CD4-positive, alpha-beta T cell (primary cell): Measurements from ENCODE around the gene TLNRD1. TPM values are rescaled to one million over a fixed set of nuclear protein-coding genes. Genes with fewer than 3 reads are reported as not detected.

Experiments used
- ATAC-seq: fragments of 200-7000 bp; cut with Tn5 transposase; one replicate; pipeline ENCODE4 v1.10.0; 2022; ENCODE audit warnings: mild to moderate bottlenecking; ENCODE audit not compliant: poor library complexity
- CTCF ChIA-PET: fragments of 350-600 bp; sonication (Branson Sonifier 250); formaldehyde crosslinking; loops from one replicate; lab custom pipeline; 2021; ENCODE audit warnings: antibody characterized with exemption, inconsistent platforms; lab: Charles Lee
- POLR2A ChIA-PET: fragments of 350-600 bp; sonication (Branson Sonifier 250); formaldehyde crosslinking; loops from one replicate; lab custom pipeline; 2021; ENCODE audit warnings: antibody characterized with exemption, inconsistent platforms; lab: Charles Lee
- DNase-seq, 14 experiments: peaks; one replicate each; pipeline ENCODE4 v3.0.0-alpha.2; 2013 to 2020; ENCODE audit warnings: mixed read lengths in 2 of 14
- H3K27ac ChIP-seq, 2 donors: one replicate each; pipeline versions ENCODE4 v1.5.1 to v1.7.0; 2013; ENCODE audit warnings: low read length in 2 of 2, low read depth in 1 of 2, mild to moderate bottlenecking in 1 of 2
- H3K27me3 ChIP-seq, 2 experiments: 1 replicate in 1 of 2; 2 replicates in 1 of 2; pipeline versions ENCODE4 v1.6.1 to v1.7.0; 2013; ENCODE audit warnings: low read length in 2 of 2, control low read depth in 1 of 2, mild to moderate bottlenecking in 1 of 2, moderate library complexity in 1 of 2; ENCODE audit not compliant: insufficient read depth in 2 of 2, control insufficient read depth in 1 of 2
- H3K36me3 ChIP-seq: one replicate; pipeline ENCODE4 v1.6.1; 2013; ENCODE audit warnings: low read length, control low read depth; ENCODE audit not compliant: insufficient read depth
- H3K4me1 ChIP-seq: one replicate; pipeline ENCODE4 v1.6.1; 2013; ENCODE audit warnings: low read length, control low read depth; ENCODE audit not compliant: insufficient read depth
- H3K4me3 ChIP-seq: one replicate; pipeline ENCODE4 v1.5.1; 2013; ENCODE audit warnings: mild to moderate bottlenecking, low read length, moderate library complexity
- H3K9me3 ChIP-seq, 2 experiments: 1 replicate in 1 of 2; 2 replicates in 1 of 2; pipeline versions ENCODE4 v1.6.1 to v1.7.0; 2013; ENCODE audit warnings: low read length in 2 of 2, mild to moderate bottlenecking in 2 of 2, control low read depth in 1 of 2, moderate library complexity in 1 of 2; ENCODE audit not compliant: control insufficient read depth in 1 of 2, insufficient read depth in 1 of 2
- H3K27ac Mint-ChIP-seq: one replicate; pipeline ENCODE4 v1.8.0; 2020; ENCODE audit warnings: mixed read lengths
- H3K27me3 Mint-ChIP-seq: one replicate; pipeline ENCODE4 v1.8.0; 2021; ENCODE audit warnings: mixed read lengths
- H3K36me3 Mint-ChIP-seq: one replicate; pipeline ENCODE4 v1.8.0; 2021; ENCODE audit warnings: low read depth, mixed read lengths
- H3K4me1 Mint-ChIP-seq: one replicate; pipeline ENCODE4 v1.8.0; 2021; ENCODE audit warnings: low read depth, mixed read lengths
- H3K4me3 Mint-ChIP-seq: one replicate; pipeline ENCODE4 v1.8.0; 2020; ENCODE audit warnings: mild to moderate bottlenecking, mixed read lengths
- H3K9me3 Mint-ChIP-seq: one replicate; pipeline ENCODE4 v1.8.0; 2020; ENCODE audit warnings: mixed read lengths
- intact Hi-C, 2 experiments: fragments of 100-400 bp; cut with DNase I in 1 of 2; cut with micrococcal nuclease in 1 of 2; formaldehyde crosslinking; loops; one replicate each; pipeline versions ENCODE4 v1.15.1 to v1.9.0; 2023 to 2025; cut with DNase I, micrococcal nuclease
- total RNA-seq, 174 experiments: library from RNA in 2 of 174; stranded (reverse) in 2 of 174; gene quantifications; one replicate each; pipeline ENCODE4 v1.2.3 and lab custom pipeline; 2021 to 2026
- TF ChIP-seq, protein P1 (sequence below): fragments of 200-600 bp; IDR thresholded peaks from one replicate; pipeline ENCODE4 v1.8.0; 2022; ENCODE audit warnings: antibody characterized with exemption, mild to moderate bottlenecking

TLNRD1 gene
- total RNA-seq, 2 experiments from 2014 or later = 10.5 to 12.3 TPM

- H3K27ac Mint-ChIP-seq = peak overlapping the region; percentile 7
- no peaks in the 10 kb centered on the region for H3K9me3 Mint-ChIP-seq
- ChIA-PET POLR2A (no interaction called here), CTCF (interaction anchor here (0.7 to 1.3 kb wide), 2 partner anchors 37 to 403 kb away, joined by 3 read pairs; no protein-coding TSS in a partner anchor)
- intact Hi-C loops = loop anchor here (2.0 kb wide), 2 partner anchors 402 to 404 kb away; no protein-coding TSS in a partner anchor
- Histone ChIP-seq H3K36me3 (peaks cover 24% of the 10 kb centered on the region), H3K4me3 (no peak overlapping the region), H3K27ac (no peak overlapping the region), H3K9me3 (no peaks in the 10 kb centered on the region), H3K27me3 (no peaks in the 10 kb centered on the region), H3K4me1 (peaks cover 6% of the 10 kb centered on the region)
- TF ChIP-seq, protein P1, sequence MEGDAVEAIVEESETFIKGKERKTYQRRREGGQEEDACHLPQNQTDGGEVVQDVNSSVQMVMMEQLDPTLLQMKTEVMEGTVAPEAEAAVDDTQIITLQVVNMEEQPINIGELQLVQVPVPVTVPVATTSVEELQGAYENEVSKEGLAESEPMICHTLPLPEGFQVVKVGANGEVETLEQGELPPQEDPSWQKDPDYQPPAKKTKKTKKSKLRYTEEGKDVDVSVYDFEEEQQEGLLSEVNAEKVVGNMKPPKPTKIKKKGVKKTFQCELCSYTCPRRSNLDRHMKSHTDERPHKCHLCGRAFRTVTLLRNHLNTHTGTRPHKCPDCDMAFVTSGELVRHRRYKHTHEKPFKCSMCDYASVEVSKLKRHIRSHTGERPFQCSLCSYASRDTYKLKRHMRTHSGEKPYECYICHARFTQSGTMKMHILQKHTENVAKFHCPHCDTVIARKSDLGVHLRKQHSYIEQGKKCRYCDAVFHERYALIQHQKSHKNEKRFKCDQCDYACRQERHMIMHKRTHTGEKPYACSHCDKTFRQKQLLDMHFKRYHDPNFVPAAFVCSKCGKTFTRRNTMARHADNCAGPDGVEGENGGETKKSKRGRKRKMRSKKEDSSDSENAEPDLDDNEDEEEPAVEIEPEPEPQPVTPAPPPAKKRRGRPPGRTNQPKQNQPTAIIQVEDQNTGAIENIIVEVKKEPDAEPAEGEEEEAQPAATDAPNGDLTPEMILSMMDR = no peak
- no peak for DNase-seq
- peaks cover 50% of the 10 kb centered on the region for H3K36me3 Mint-ChIP-seq
- H3K4me3 Mint-ChIP-seq = no peak overlapping the region
- ATAC-seq = no peak
- H3K4me1 Mint-ChIP-seq = peaks cover 26% of the 10 kb centered on the region
- H3K27me3 Mint-ChIP-seq = no peaks in the 10 kb centered on the region
These were observed 29.6 kb upstream of the TLNRD1 start for GRCh38 chr15:80971143-80971542.

GRCh38 chr15:80972276-80972675, 28.4 kb upstream of the TLNRD1 start:
- ChIA-PET POLR2A (no interaction called here), CTCF (no interaction called here)
- DNase-seq (no peak), ATAC-seq (no peak)
- H3K27me3 Mint-ChIP-seq = no peaks in the 10 kb centered on the region
- Histone ChIP-seq H3K36me3 (peaks cover 24% of the 10 kb centered on the region), H3K27me3 (no peaks in the 10 kb centered on the region), H3K4me3 (no peak overlapping the region), H3K9me3 (no peaks in the 10 kb centered on the region), H3K4me1 (peaks cover 12% of the 10 kb centered on the region), H3K27ac (no peak overlapping the region)
- intact Hi-C loops = no loop called here
- TF ChIP-seq, protein P1 = no peak
- no peaks in the 10 kb centered on the region for H3K9me3 Mint-ChIP-seq
- H3K27ac Mint-ChIP-seq = no peak overlapping the region
- H3K36me3 Mint-ChIP-seq = peaks cover 46% of the 10 kb centered on the region
- peaks cover 34% of the 10 kb centered on the region for H3K4me1 Mint-ChIP-seq
- H3K4me3 Mint-ChIP-seq = no peak overlapping the region

- CTCF ChIA-PET = interaction anchor here (1.0 kb wide), 1 partner anchor 17 kb away, joined by 3 read pairs; no protein-coding TSS in a partner anchor
- POLR2A ChIA-PET = interaction anchor here (0.8 kb wide), 1 partner anchor 171 kb away, joined by 3 read pairs; no protein-coding TSS in a partner anchor
- Mint-ChIP-seq H3K36me3 (peaks cover 56% of the 10 kb centered on the region), H3K9me3 (no peaks in the 10 kb centered on the region), H3K4me1 (peaks cover 49% of the 10 kb centered on the region), H3K27ac (peak overlapping the region; percentile 7), H3K27me3 (no peaks in the 10 kb centered on the region), H3K4me3 (no peak overlapping the region)
- TF ChIP-seq, protein P1 = no peak
- ATAC-seq (no peak), DNase-seq (no peak)
- intact Hi-C loops = loop anchor here (5.0 kb wide), 2 partner anchors 292 to 1397 kb away; no protein-coding TSS in a partner anchor
- Histone ChIP-seq H3K4me1 (peaks cover 16% of the 10 kb centered on the region), H3K27ac (no peak overlapping the region), H3K4me3 (no peak overlapping the region), H3K9me3 (no peaks in the 10 kb centered on the region), H3K27me3 (no peaks in the 10 kb centered on the region), H3K36me3 (peaks cover 33% of the 10 kb centered on the region)
These were observed 25.8 kb upstream of the TLNRD1 start for GRCh38 chr15:80974914-80975313.
